IPS-18a (cell line): ENCODE measurements around the gene EYA2.

Experiments
- H3K27ac ChIP-seq: one replicate; pipeline ENCODE4 v1.5.1; 2013; ENCODE audit warnings: low read length
- H3K27me3 ChIP-seq: one replicate; pipeline ENCODE4 v1.6.1; 2013; ENCODE audit warnings: mild to moderate bottlenecking, low read length; ENCODE audit not compliant: control insufficient read depth, insufficient read depth
- H3K36me3 ChIP-seq: one replicate; pipeline ENCODE4 v1.6.1; 2013; ENCODE audit warnings: low read depth, low read length; ENCODE audit not compliant: control insufficient read depth
- H3K4me1 ChIP-seq: one replicate; pipeline ENCODE4 v1.6.1; 2013; ENCODE audit warnings: low read depth, low read length; ENCODE audit not compliant: control insufficient read depth
- H3K4me3 ChIP-seq: one replicate; pipeline ENCODE4 v1.5.1; 2013; ENCODE audit warnings: low read length
- H3K9ac ChIP-seq: one replicate; pipeline ENCODE4 v1.6.1; 2013; ENCODE audit warnings: mild to moderate bottlenecking, low read length, moderate library complexity
- H3K9me3 ChIP-seq: one replicate; pipeline ENCODE4 v1.6.1; 2013; ENCODE audit warnings: low read depth, low read length; ENCODE audit not compliant: control insufficient read depth

The EYA2 gene

GRCh38 chr20:47003223-47003622, 108.6 kb downstream of the EYA2 start:
- H3K4me1 ChIP-seq: peaks cover 9% of the 10 kb centered on the region
- H3K27ac ChIP-seq: no peak overlapping the region
- H3K9ac ChIP-seq: no peak overlapping the region
- no peaks in the 10 kb centered on the region for H3K27me3 ChIP-seq
- H3K4me3 ChIP-seq: no peak overlapping the region
- H3K36me3 ChIP-seq: no peaks in the 10 kb centered on the region
- H3K9me3 ChIP-seq: no peaks in the 10 kb centered on the region

GRCh38 chr20:47004179-47004578, 109.5 kb downstream of the EYA2 start:
- Histone ChIP-seq H3K36me3 (no peaks in the 10 kb centered on the region), H3K9ac (no peak overlapping the region), H3K9me3 (no peaks in the 10 kb centered on the region), H3K4me1 (peaks cover 1% of the 10 kb centered on the region), H3K27ac (no peak overlapping the region), H3K27me3 (no peaks in the 10 kb centered on the region), H3K4me3 (no peak overlapping the region)

GRCh38 chr20:47007826-47008655, 113.4 kb downstream of the EYA2 start:
- no peaks in the 10 kb centered on the region for H3K9me3 ChIP-seq
- H3K36me3 ChIP-seq: no peaks in the 10 kb centered on the region
- no peak overlapping the region for H3K9ac ChIP-seq
- H3K4me3 ChIP-seq: no peak overlapping the region
- no peaks in the 10 kb centered on the region for H3K4me1 ChIP-seq
- H3K27me3 ChIP-seq: no peaks in the 10 kb centered on the region
- no peak overlapping the region for H3K27ac ChIP-seq

GRCh38 chr20:47008842-47009518, 114.3 kb downstream of the EYA2 start:
- Histone ChIP-seq H3K27ac (no peak overlapping the region), H3K36me3 (no peaks in the 10 kb centered on the region), H3K4me3 (no peak overlapping the region), H3K9me3 (no peaks in the 10 kb centered on the region), H3K27me3 (no peaks in the 10 kb centered on the region), H3K9ac (no peak overlapping the region), H3K4me1 (no peaks in the 10 kb centered on the region)

- H3K27me3 ChIP-seq: no peaks in the 10 kb centered on the region
- H3K9me3 ChIP-seq: no peaks in the 10 kb centered on the region
- H3K4me3 ChIP-seq: no peak overlapping the region
- no peaks in the 10 kb centered on the region for H3K36me3 ChIP-seq
- no peaks in the 10 kb centered on the region for H3K4me1 ChIP-seq
- no peak overlapping the region for H3K27ac ChIP-seq
- no peak overlapping the region for H3K9ac ChIP-seq
These were observed 115.1 kb downstream of the EYA2 start for GRCh38 chr20:47009784-47010183.

GRCh38 chr20:47011984-47012383, 117.3 kb downstream of the EYA2 start:
- Histone ChIP-seq H3K27me3 (no peaks in the 10 kb centered on the region), H3K4me1 (no peaks in the 10 kb centered on the region), H3K4me3 (no peak overlapping the region), H3K27ac (no peak overlapping the region), H3K9ac (no peak overlapping the region), H3K9me3 (no peaks in the 10 kb centered on the region), H3K36me3 (no peaks in the 10 kb centered on the region)

- no peak overlapping the region for H3K27ac ChIP-seq
- no peaks in the 10 kb centered on the region for H3K9me3 ChIP-seq
- no peak overlapping the region for H3K4me3 ChIP-seq
- no peaks in the 10 kb centered on the region for H3K27me3 ChIP-seq
- H3K9ac ChIP-seq: no peak overlapping the region
- no peaks in the 10 kb centered on the region for H3K4me1 ChIP-seq
- no peaks in the 10 kb centered on the region for H3K36me3 ChIP-seq
These were observed 119.0 kb downstream of the EYA2 start for GRCh38 chr20:47013606-47014005.

GRCh38 chr20:47016068-47016664, 121.5 kb downstream of the EYA2 start:
- no peaks in the 10 kb centered on the region for H3K4me1 ChIP-seq
- no peak overlapping the region for H3K9ac ChIP-seq
- no peaks in the 10 kb centered on the region for H3K9me3 ChIP-seq
- no peak overlapping the region for H3K27ac ChIP-seq
- no peaks in the 10 kb centered on the region for H3K36me3 ChIP-seq
- H3K27me3 ChIP-seq: no peaks in the 10 kb centered on the region
- H3K4me3 ChIP-seq: no peak overlapping the region

- Histone ChIP-seq H3K27ac (no peak overlapping the region), H3K9ac (no peak overlapping the region), H3K9me3 (no peaks in the 10 kb centered on the region), H3K4me1 (no peaks in the 10 kb centered on the region), H3K36me3 (no peaks in the 10 kb centered on the region), H3K4me3 (no peak overlapping the region), H3K27me3 (no peaks in the 10 kb centered on the region)
These were observed 123.7 kb downstream of the EYA2 start for GRCh38 chr20:47018381-47018780.

- Histone ChIP-seq H3K9me3 (no peaks in the 10 kb centered on the region), H3K27me3 (no peaks in the 10 kb centered on the region), H3K4me3 (no peak overlapping the region), H3K9ac (no peak overlapping the region), H3K4me1 (no peaks in the 10 kb centered on the region), H3K36me3 (no peaks in the 10 kb centered on the region), H3K27ac (no peak overlapping the region)
These were observed 124.6 kb downstream of the EYA2 start for GRCh38 chr20:47019121-47019824.

GRCh38 chr20:47020231-47020630, 125.6 kb downstream of the EYA2 start:
- Histone ChIP-seq H3K36me3 (no peaks in the 10 kb centered on the region), H3K4me1 (no peaks in the 10 kb centered on the region), H3K4me3 (no peak overlapping the region), H3K27ac (no peak overlapping the region), H3K9ac (no peak overlapping the region), H3K27me3 (no peaks in the 10 kb centered on the region), H3K9me3 (no peaks in the 10 kb centered on the region)
